ENCODE measurements around the gene PIGBOS1. TPM values are rescaled to one million over a fixed set of nuclear protein-coding genes. Genes with fewer than 3 reads are reported as not detected.

Gene PIGBOS1
- total and polyA plus RNA-seq, 4 donors: 4.7 to 14.3 (median 7.2) TPM

DNA sequence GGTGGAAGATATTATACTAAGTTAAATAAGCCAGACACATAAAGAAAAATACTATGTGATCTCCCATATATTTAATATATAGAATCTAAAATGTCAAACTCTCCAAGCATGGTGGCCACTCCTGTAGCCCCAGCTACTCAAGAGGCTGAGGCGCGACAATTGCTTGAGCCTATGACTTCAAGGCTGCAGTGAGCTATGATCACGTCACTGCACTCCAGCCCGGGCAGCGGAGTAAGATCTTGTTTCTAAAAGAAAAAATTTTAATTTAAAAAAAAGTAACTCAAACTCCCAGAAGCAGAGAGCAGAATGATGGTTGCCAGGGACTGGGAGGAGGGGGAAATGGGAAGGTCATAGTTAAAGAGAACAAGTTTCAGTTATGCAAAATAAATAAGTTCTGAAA, 42.6 kb downstream of the PIGBOS1 start:
- no peaks in the 10 kb centered on the region for H3K9me3 ChIP-seq (ENCODE audit: control insufficient read depth in 4 of 4, low read length in 3 of 4)
- no peak overlapping the region for H3K27ac ChIP-seq (ENCODE audit: low read depth in 1 of 2, low read length in 2 of 2)
- H3K36me3 ChIP-seq (ENCODE audit: control insufficient read depth in 4 of 4, insufficient read depth in 3 of 4, low read depth in 1 of 4, low read length in 3 of 4): no peaks in the 10 kb centered on the region
- no peaks in the 10 kb centered on the region for H3K27me3 ChIP-seq (ENCODE audit: control insufficient read depth in 4 of 4, insufficient read depth in 4 of 4, low read length in 3 of 4)
- 94% methylated on average over 5 of the region's 5 CpGs for WGBS
- H3K4me1 ChIP-seq (ENCODE audit: control insufficient read depth in 4 of 4, insufficient read depth in 4 of 4, low read length in 3 of 4): peaks cover 0 to 1% (median 0%) of the 10 kb centered on the region in 4 donors
- TF ChIP-seq GABPA (IDR thresholded peaks at IDR 0.05 in 1 of 2, conservative IDR thresholded peaks at IDR 0.05 in 1 of 2) (no peak), HNF4A (conservative IDR thresholded peaks at IDR 0.05) (no peak), SP1 (IDR thresholded peaks at IDR 0.05) (no peak), RAD21 (IDR thresholded peaks at IDR 0.05) (no peak), HNF4G (IDR thresholded peaks at IDR 0.05) (no peak)
- TF ChIP-seq, protein P1, sequence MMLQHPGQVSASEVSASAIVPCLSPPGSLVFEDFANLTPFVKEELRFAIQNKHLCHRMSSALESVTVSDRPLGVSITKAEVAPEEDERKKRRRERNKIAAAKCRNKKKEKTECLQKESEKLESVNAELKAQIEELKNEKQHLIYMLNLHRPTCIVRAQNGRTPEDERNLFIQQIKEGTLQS (IDR thresholded peaks at IDR 0.05): no peak
- TF ChIP-seq, protein P2, sequence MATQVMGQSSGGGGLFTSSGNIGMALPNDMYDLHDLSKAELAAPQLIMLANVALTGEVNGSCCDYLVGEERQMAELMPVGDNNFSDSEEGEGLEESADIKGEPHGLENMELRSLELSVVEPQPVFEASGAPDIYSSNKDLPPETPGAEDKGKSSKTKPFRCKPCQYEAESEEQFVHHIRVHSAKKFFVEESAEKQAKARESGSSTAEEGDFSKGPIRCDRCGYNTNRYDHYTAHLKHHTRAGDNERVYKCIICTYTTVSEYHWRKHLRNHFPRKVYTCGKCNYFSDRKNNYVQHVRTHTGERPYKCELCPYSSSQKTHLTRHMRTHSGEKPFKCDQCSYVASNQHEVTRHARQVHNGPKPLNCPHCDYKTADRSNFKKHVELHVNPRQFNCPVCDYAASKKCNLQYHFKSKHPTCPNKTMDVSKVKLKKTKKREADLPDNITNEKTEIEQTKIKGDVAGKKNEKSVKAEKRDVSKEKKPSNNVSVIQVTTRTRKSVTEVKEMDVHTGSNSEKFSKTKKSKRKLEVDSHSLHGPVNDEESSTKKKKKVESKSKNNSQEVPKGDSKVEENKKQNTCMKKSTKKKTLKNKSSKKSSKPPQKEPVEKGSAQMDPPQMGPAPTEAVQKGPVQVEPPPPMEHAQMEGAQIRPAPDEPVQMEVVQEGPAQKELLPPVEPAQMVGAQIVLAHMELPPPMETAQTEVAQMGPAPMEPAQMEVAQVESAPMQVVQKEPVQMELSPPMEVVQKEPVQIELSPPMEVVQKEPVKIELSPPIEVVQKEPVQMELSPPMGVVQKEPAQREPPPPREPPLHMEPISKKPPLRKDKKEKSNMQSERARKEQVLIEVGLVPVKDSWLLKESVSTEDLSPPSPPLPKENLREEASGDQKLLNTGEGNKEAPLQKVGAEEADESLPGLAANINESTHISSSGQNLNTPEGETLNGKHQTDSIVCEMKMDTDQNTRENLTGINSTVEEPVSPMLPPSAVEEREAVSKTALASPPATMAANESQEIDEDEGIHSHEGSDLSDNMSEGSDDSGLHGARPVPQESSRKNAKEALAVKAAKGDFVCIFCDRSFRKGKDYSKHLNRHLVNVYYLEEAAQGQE (IDR thresholded peaks at IDR 0.05): no peak
- no peak overlapping the region for H3K4me3 ChIP-seq (ENCODE audit: low read depth in 1 of 3, low read length in 3 of 3)
- H3K9ac ChIP-seq (ENCODE audit: low read depth in 1 of 2, low read length in 2 of 2): no peak overlapping the region
- no peak for DNase-seq (ENCODE audit: low spot score)

DNA sequence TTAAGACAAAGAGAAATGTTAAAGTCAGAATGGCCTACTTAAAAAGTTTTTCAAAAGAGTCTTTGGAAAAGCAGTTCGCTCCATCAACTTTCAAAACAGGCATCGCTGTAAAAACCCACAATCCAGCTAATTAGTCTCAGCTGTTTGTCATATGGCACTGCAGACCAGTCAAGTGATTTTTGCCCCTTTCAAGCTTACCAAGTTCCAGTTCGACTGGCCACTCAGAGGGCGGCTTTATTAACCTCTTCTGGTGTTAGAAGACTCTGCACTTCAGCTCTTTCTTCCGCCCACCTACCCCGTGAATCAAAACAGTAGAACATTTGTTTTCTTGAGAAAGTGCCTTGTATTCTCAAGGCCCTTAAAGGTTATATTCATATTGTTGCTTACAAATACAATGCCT, 48.6 kb downstream of the PIGBOS1 start:
- no peaks in the 10 kb centered on the region for H3K4me1 ChIP-seq (ENCODE audit: control insufficient read depth in 4 of 4, insufficient read depth in 4 of 4, low read length in 3 of 4)
- WGBS: 90% methylated on average over 6 of the region's 6 CpGs
- H3K9me3 ChIP-seq (ENCODE audit: control insufficient read depth in 4 of 4, low read length in 3 of 4): no peaks in the 10 kb centered on the region
- TF ChIP-seq FOXA1 (IDR thresholded peaks at IDR 0.05): no peak
- TF ChIP-seq, protein P3, sequence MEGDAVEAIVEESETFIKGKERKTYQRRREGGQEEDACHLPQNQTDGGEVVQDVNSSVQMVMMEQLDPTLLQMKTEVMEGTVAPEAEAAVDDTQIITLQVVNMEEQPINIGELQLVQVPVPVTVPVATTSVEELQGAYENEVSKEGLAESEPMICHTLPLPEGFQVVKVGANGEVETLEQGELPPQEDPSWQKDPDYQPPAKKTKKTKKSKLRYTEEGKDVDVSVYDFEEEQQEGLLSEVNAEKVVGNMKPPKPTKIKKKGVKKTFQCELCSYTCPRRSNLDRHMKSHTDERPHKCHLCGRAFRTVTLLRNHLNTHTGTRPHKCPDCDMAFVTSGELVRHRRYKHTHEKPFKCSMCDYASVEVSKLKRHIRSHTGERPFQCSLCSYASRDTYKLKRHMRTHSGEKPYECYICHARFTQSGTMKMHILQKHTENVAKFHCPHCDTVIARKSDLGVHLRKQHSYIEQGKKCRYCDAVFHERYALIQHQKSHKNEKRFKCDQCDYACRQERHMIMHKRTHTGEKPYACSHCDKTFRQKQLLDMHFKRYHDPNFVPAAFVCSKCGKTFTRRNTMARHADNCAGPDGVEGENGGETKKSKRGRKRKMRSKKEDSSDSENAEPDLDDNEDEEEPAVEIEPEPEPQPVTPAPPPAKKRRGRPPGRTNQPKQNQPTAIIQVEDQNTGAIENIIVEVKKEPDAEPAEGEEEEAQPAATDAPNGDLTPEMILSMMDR (IDR thresholded peaks at IDR 0.05; ENCODE audit: low read depth, low read length, missing input control): no peak
- no peak for TF ChIP-seq HNF4G (IDR thresholded peaks at IDR 0.05)
- no peak for TF ChIP-seq RXRA (IDR thresholded peaks at IDR 0.05)
- TF ChIP-seq SP1 (IDR thresholded peaks at IDR 0.05): no peak
- TF ChIP-seq, protein P2 (IDR thresholded peaks at IDR 0.05): no peak
- no peak for TF ChIP-seq YY1 (IDR thresholded peaks at IDR 0.05)
- no peaks in the 10 kb centered on the region for H3K27me3 ChIP-seq (ENCODE audit: control insufficient read depth in 4 of 4, insufficient read depth in 4 of 4, low read length in 3 of 4)
- H3K27ac ChIP-seq (ENCODE audit: low read depth in 1 of 2, low read length in 2 of 2): no peak overlapping the region
- no peak overlapping the region for H3K4me3 ChIP-seq (ENCODE audit: low read depth in 1 of 3, low read length in 3 of 3)
- DNase-seq (ENCODE audit: low spot score): no peak
- no peak overlapping the region for H3K9ac ChIP-seq (ENCODE audit: low read depth in 1 of 2, low read length in 2 of 2)
- no peaks in the 10 kb centered on the region for H3K36me3 ChIP-seq (ENCODE audit: control insufficient read depth in 4 of 4, insufficient read depth in 3 of 4, low read depth in 1 of 4, low read length in 3 of 4)
